Kidney tubule cell (primary cell): ENCODE data around the gene ENKUR.
A peak's percentile ranks its signal among the peaks of the same experiment; 100 is the strongest.
"Not testable (repeated sequence)": the region's sequence is repeated elsewhere in the genome, so short reads cannot be mapped to it uniquely, and the experiment has no call there.

Experiments used
- DNase-seq: peaks from one replicate; pipeline ENCODE4 v3.0.0-alpha.2; 2018; ENCODE audit warnings: low spot score

The ENKUR gene

DNA sequence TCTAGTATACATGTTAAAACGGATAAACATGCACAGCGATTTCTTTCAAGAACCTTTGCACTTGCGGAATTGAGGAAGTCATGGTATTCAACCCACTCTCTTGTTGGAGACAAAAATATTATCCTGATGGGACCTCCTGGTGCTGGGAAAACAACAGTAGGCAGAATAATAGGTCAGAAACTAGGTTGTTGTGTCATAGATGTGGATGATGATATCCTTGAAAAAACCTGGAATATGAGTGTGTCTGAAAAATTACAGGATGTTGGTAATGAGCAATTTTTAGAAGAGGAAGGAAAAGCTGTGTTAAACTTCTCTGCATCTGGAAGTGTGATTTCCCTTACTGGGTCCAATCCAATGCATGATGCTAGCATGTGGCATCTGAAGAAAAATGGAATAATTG is 7.3 kb upstream of the ENKUR start:
- DNase-seq: no peak

DNA sequence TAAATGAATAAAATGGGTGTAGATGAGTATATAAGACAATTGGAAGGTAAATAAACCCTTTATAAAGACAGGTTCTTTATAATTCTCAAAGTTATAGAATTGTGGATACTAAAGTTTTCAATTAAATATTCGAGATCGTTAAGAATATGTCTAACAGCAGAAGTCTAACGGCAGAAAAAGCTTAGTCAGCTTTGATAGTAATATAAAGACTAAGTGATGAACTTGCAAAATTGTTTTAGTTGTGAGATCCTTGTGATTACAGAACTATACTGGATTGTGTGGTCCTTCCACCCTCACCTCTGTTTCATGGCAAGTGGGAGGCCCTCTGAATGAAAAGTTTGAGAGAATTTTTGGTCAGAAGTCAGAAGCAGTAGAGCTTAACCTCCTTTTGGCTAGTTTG is 2.7 kb upstream of the ENKUR start:
- no peak for DNase-seq

GRCh38 chr10:25017661-25018060 is 1.7 kb upstream of the ENKUR start:
- DNase-seq: no peak

GRCh38 chr10:25017154-25017590 is 1.2 kb upstream of the ENKUR start:
- no peak for DNase-seq

- peak; percentile 99 for DNase-seq
These were observed 607 bp upstream of the ENKUR start, which contains the start of gene THNSL1 for GRCh38 chr10:25016376-25017153. Gene THNSL1 (plus strand): TSS chr10:25016612. CDS start chr10:25023224, 6,612 bp downstream.

- DNase-seq: no peak
These were observed 1.4 kb downstream of the ENKUR start for GRCh38 chr10:25014579-25014978.

GRCh38 chr10:25011591-25011990 is 4.4 kb downstream of the ENKUR start:
- not testable (repeated sequence) for DNase-seq

- no peak for DNase-seq
These were observed 17.9 kb downstream of the ENKUR start for GRCh38 chr10:24998044-24998443.

DNA sequence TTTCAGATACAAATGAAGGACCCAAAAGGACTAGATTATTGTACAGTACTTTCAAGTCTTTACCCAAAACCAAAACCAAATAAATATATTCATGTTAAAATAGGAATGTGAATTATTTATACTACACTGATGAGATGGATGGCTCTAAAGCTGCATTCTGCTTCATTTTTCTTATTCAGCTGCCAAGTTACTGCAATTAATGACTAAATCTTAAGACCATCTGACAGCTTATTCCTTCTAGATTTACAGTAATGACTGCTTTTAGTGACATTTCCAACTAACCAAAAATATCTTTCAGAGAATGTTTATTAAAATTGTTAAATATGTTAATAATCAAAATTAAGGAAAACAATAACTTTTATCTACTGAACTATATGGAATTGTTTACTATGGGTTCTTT is 20.9 kb downstream of the ENKUR start:
- DNase-seq: no peak

DNA sequence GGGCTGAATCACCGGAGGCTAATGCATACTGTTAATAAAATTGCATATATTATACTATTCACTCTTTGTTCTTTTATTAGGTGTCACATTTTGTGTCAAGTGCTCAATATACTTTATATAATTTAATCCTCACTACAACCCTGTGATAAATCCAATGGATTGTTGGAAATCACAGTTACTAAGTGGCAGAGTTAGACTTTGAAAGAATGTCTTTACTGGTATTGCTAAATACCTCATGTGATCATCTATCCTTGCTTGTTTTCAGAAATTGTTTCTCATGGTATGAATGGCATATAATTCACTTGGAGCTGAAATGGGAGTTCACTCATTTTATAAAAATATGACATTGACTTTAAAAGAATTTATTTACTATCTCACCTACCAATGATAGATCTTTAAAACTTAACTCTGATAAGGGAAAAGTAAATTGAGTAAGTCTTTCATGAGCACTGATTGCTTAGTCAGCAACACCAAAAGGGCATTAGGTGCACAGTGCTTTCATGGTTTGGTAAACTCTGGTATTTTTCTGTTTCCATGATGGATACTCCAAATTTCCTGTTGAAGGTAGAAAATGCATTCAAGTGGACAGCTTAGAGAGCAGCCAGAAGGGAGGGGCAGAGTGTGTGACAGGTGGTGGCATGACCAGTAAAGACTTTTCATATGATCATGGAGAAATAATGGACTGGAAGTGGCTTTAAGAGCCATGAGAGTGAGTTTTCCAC is 22.6 kb downstream of the ENKUR start:
- peak; percentile 79 for DNase-seq

GRCh38 chr10:24992512-24993133 is 23.3 kb downstream of the ENKUR start:
- DNase-seq: no peak

DNA sequence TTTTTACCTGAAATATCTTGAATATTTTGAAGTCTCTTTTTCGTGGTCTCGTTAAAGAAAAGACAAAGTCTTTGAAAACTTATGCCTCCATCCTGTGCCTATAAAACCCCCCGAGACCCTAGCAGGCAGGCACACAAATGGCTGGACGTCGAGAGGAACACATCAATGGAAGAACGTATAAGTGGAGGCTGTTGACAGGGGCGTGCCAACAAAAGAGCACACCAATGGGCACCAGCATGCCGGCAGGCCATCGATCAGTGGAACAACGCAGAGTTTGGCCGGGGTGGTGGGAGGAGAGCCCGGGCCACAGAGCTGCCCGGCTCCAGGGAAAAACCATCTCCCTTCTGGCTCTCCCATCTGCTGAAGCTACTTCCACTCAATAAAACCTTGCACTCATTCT is 24.7 kb downstream of the ENKUR start:
- DNase-seq: no peak

DNA sequence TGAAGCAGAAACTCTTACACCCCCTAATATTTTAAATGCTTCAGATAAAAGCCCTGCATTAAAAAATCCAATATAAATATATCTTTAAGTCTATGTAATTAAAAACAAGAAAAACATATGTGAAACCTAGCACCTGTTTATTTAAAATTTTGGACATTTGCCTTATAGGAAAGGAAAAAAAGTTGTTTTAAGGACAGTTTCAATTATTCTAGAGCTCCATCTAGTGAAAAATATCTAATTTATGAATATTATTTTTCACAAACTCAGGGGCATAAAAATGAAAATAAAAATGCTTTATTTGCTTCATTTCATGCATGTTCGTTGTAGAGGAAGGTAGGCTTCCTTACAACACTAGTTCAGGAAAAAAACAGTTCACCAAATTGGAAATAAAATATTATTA is 26.1 kb downstream of the ENKUR start:
- no peak for DNase-seq

DNA sequence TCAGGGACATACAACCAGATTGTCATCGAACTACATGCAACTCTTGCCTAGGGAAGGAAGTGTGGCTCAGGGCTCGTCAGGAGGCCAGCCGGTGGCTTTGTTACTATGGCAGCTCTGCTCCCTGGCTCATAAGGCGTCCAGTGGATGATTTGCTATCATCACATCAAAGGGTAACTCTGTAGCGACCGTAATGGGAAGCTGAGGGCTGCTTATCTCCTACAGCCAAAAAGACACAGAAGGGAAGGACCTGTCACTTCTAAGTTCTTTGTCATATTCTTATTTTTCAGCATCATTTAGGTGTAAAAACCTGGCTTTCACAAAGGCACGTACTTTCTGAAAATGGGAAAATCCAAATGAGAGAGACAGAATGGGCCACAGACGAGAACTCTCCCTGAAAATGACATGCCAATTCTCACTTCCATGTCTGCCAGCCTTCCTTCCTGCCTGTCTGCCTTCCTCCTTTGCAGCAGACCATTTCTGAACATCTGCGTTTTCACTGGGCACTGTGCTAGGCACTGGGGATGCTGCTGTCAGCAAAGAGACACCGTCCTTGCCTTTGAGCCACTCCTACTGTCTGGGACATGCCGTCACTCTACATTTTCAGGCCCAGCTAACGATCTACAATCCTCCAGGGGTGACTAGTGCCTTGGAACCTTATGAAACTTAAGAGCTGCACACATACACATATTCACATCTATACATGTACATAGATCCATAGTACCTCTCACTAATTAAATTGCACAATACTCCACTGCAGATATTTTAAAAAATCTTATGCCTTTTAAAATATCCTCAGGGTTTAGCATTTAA is 26.9 kb downstream of the ENKUR start:
- no peak for DNase-seq

DNA sequence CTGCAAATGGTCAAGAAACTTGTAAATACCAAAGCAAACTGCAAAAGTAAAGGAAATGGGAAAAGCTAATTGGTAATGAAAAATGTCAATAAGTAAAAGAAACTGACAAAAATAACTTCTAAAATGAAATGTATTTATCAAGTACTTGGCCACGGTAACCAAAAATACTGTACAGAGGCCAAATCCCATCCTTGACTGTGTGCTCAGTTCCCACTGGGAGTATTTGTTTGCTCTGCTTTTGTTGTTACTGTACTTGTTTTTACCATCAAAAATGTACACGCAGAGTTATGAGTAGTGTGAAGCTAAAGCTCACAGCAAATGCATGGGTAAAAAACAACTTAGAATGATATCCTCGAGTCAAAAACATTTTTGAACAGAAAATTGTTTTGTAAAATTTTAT is 31.1 kb downstream of the ENKUR start:
- no peak for DNase-seq

- DNase-seq: no peak
These were observed 32.0 kb downstream of the ENKUR start for GRCh38 chr10:24983946-24984345.

DNA sequence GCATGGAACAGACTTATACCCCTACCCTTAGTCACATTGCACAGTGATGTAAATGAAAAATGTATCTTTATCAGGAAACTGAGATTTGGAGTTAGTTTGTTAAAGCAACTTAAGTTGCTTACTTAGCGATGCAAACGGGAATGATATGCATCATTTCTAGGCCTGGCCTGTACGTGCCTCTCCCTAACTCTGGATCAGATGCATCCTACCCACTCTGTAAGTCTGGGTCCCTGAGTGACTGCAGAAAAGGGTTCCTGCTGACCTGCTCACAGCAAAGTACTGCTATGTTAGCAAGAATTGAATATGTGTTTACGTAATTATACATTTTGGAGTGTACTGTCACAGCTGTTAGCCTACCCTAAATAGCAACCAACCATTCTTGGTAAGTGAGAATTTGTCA is 32.8 kb downstream of the ENKUR start:
- DNase-seq: no peak

DNA sequence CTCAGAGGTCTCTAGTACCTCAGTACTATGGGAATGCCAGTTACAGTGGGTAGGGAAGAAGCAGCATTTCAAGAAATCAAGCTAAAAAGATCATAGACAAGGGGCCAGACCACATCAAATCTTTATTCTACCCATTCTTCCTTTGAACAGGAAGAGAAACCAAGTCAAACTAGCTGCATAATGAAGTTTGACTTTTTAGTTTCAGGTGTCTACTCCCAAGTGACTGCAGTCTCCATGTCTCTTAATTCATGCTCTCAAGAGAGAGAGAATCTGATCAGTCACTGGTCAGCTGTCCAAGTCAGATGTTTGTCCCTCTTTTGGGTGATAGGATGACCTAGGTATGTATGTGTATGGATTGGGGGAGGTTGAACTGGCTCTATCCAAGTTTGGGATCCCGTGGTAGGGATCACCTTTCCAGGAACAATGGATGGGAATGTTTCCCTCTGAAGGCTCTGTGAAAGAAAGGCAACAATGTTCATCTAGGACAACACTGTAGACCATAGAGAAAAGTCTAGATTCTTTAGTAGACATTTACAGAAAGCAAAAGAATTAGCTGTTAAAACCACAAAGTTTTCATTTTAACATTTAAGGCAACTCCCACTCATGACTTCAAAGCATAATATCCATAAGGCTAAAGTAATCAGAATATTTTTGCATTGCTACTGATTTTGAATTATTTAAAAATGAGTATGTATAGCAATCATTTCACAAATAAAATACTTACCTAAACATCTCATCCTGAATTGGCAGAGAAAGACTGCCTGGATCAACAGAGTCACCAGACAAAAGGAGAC is 33.4 kb downstream of the ENKUR start:
- no peak for DNase-seq

DNA sequence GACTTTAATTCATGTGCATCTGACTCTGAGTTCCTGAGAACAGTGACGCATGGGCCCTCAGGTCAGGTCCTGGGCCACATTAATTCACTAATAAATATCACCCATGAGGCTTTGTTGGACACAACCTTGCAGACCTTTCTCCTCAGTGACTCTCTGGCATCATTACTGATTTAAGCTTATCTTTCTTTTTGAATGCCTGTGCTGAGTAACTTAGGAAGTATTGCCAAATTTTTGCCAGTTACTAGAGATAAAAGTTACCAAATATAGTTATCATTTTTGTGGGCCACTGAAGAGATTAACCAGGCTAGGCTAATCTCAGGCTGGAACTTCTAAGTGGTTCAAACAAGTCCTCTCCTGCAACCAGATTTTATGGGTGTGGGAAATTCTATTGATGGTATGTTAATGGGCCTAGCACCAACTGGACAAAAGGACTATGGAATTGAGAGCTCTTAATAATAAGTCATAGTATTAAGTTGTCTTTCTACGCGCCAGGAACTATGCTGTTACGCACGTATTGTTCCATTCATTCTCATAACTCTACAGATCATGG is 34.7 kb downstream of the ENKUR start:
- no peak for DNase-seq

GRCh38 chr10:24979685-24980084 is 36.3 kb downstream of the ENKUR start:
- no peak for DNase-seq

DNA sequence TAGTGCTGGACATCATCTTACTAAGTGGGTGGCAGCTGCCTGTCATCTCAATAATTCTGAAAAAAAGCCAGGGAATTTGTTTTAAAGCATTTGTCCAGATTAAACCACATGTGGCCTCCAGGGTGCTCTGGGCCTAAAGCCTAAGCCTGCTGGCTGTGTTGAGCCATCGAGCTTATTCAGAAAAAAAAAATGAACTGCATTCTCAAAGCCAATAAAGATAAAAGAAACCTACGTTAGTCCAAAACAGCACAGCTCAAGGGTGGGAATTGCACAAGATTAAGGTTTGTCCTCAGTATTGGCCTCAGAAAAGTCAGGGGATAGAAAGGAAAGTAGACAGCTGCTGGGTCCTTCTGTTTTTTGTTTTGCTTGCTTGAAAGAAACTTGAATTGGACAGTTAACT is 41.0 kb downstream of the ENKUR start:
- DNase-seq: no peak
